GM19468 (cell line): Measurements from ENCODE around the gene IGF2R.
"Not testable (repeated sequence)": the region's sequence is repeated elsewhere in the genome, so short reads cannot be mapped to it uniquely, and the experiment has no call there.

ENCODE experiments used
- ATAC-seq: cut with Tn5 transposase; IDR thresholded peaks from one replicate; pipeline ENCODE4 v1.9.1; 2021; ENCODE audit warnings: mild to moderate bottlenecking, moderate library complexity, moderate number of reproducible peaks; ENCODE audit not compliant: unreplicated experiment; ENCODE audit errors: extremely low read depth

Gene IGF2R, protein sequence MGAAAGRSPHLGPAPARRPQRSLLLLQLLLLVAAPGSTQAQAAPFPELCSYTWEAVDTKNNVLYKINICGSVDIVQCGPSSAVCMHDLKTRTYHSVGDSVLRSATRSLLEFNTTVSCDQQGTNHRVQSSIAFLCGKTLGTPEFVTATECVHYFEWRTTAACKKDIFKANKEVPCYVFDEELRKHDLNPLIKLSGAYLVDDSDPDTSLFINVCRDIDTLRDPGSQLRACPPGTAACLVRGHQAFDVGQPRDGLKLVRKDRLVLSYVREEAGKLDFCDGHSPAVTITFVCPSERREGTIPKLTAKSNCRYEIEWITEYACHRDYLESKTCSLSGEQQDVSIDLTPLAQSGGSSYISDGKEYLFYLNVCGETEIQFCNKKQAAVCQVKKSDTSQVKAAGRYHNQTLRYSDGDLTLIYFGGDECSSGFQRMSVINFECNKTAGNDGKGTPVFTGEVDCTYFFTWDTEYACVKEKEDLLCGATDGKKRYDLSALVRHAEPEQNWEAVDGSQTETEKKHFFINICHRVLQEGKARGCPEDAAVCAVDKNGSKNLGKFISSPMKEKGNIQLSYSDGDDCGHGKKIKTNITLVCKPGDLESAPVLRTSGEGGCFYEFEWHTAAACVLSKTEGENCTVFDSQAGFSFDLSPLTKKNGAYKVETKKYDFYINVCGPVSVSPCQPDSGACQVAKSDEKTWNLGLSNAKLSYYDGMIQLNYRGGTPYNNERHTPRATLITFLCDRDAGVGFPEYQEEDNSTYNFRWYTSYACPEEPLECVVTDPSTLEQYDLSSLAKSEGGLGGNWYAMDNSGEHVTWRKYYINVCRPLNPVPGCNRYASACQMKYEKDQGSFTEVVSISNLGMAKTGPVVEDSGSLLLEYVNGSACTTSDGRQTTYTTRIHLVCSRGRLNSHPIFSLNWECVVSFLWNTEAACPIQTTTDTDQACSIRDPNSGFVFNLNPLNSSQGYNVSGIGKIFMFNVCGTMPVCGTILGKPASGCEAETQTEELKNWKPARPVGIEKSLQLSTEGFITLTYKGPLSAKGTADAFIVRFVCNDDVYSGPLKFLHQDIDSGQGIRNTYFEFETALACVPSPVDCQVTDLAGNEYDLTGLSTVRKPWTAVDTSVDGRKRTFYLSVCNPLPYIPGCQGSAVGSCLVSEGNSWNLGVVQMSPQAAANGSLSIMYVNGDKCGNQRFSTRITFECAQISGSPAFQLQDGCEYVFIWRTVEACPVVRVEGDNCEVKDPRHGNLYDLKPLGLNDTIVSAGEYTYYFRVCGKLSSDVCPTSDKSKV (N-terminal part only)

DNA sequence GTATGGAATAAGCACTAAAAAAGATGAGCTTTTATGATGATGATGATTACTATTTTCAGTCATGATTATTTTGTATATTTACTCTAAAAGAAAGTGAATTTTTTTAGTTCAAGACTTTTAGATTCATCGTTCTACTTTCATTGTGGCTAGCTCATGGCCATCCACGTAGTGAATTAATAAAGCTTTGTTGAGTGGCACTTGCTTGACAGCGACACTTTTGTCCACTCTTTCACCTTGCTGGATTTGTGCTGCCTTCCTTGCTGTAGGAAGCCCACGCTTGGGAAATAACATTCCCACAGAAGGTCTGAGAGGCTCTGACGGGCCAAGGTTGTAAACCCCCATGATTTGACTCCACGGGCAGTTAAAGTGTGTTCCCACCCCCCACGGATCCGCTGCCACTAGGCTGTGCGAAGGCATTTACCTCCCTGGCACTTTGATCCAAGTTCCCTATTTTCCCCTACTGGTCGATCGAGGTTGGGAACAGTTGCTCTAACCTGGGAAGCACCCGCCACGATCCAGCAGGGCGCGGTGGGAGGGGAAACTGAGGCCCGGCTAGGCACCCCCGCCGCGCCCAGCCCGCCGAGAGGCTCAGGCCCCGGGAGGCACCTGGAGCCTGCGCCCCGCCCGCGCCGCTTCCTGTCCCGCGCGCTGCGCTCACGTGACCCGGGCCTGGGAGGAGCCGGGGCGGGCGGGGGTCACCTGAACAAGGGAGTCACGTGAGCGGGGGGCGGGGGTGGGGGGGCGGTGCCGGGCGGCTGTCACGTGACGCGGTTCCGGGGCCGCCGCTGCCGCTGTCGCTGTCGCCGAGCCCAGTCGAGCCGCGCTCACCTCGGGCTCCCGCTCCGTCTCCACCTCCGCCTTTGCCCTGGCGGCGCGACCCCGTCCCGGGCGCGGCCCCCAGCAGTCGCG lies at the start of gene IGF2R:
Gene IGF2R (plus strand): TSS at position 788 of the 909 bp plus-strand sequence. CDS start 165 bp downstream, outside the sequence.
- ATAC-seq = peak; percentile 48

DNA sequence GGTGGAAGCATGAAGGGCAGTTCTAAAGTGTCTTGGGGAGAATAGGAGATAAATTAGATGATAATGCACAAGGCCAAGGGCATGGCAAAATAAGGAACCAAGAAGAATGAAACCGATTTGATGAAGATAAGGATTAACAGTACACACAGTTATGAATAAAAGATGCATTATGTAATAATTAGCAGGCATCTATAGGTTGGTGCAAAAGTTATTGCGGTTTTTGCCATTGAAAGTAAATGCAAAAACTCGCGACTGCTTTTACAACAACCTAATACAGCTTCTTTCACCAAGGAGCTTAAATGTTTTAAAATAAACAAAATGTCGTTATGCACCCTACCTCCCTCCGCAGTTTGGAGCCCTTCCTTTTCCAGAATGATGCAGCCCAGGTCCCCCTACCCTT lies 49.1 kb upstream of the IGF2R start:
- ATAC-seq = no peak

DNA sequence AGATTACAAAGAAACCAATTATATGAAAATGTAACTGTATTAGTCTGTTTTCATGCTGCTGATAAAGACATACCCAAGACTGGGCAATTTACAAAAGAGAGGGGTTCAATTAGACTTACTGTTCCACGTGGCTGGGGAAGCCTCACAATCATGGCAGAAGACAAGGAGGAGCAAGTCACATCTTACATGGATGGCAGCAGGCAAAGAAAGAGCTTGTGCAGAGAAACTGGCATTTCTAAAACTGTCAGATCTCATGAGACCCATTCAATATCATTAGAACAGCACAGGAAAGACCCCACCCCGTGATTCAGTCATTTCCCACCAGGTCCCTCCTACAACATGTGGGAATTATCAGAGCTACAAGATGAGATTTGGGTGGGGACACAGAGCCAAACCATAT lies 44.7 kb upstream of the IGF2R start:
- not testable (repeated sequence) for ATAC-seq

DNA sequence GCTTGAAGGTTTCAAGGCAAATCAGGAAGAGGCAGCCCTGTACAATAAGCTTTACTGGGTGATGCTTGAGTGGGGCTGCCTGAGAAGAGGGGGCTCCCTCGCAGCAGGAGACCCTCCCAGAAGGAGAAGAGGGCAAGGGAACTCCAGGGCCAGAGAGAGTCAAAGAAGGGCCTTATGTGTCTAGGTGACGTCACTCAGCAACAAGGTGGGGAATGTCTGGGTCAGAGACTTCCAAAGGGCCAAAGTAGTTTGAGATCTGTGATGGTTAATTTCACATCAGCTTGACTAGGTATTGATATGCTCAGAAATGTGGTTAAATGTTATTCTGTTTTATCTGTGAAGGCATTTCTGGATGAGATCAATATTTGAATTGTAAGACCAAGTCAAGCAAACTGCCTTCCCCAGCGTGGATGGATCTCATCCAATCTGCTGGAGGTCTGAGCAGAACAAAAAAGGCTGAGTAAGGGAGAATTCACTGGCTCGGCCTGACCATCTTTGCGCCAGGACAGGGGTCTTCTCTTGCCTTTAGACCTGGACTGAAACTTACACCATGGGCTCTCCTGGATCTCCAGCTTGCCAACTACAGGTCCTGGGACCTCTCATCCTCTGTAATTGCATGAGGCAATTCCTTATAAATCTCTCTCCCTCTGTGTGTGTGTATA lies 42.2 kb upstream of the IGF2R start:
- no peak for ATAC-seq

DNA sequence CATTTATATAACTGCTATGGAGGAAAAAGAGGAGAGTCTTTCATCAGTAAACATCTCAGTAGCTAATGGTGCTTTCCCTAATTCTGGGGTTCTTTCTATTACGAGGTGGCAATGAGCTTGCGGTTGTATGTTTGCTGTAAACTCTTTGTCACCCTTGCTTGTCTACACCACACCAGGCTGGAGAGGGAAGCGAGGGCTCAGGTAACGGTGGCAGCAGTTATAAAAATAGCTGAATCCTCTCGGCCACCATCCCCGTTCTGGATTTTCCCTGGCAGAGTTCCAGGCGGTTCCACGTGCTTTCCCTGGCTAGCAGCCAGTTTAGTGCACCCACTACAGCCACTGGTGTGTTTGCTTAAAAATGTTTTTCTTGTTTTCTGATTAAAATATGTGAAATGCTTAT lies 39.1 kb upstream of the IGF2R start:
- no peak for ATAC-seq

DNA sequence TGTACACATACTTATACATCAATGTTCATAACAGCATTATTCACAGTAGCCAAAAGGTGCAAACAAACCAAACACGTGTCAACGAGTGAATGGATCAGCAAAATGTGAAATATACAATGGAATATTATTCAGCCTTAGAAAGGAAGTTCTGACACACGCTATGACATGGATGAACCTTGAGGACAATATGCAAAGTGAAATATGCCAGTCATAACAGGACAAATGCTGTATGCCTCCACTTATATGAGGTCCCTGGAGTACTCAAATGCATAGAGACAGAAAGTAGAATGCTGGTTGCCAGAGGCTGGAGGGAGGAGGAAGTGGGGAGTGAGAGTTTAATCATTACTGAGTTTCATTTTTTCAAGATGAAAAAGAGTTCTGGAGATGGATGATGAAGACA lies 37.8 kb upstream of the IGF2R start:
- peak; percentile 90 for ATAC-seq

DNA sequence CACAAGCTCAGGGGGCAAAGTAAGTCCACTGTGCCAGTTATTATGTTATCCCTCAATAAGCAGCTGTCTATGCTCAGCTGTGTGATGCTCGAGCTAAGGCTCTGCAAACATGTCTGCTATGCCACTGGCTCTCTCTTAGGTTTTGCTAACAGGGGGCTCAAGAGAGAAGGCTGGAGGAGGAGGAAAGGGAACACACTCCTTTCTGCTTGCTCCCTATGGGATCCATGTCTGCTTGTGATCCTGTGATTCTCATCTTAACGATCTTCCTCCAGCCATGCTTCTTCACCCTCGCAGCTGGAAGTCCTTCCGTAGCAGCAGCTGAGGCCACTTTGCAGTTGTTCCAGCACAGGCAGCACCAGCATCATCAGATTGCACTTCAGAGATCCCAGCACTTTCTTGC lies 37.0 kb upstream of the IGF2R start:
- no peak for ATAC-seq

DNA sequence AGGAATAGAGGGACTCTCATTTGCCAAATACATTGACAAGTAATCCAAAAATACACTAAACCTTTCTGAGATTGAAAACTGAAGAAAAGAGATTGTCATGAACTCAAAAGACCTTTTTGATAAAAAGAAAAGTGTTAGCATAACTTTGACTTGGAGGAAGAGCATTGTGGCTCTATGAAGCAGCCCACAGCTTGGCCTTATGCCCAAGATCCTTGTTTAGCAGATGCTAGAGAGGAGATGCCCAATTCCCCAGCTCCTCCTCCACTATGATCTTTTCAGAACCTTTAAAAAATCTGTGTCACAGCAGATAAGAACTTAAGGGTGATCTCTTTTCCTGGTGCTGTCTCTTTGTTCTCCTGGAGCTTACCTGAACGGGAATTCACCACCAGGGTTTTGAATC lies 35.8 kb upstream of the IGF2R start:
- no peak for ATAC-seq

DNA sequence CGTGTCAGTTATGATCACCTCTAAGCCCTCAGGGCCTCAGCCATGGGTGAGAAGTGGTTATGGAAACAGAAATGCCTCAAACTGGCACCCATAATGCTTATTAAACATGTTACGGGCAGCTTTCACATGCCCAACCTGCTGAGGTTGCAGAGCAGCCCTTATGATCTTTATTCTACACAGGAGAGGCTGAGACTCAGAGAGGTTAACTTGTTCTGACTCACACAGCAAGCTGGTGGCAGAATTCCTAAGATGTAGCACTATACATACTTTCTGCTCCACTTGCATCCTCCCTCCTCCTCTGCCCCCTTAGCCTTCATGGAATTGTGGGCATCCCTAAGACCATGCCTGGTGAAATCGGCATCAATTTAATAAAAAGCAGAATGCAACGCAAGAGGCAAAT lies 34.7 kb upstream of the IGF2R start:
- ATAC-seq = no peak

DNA sequence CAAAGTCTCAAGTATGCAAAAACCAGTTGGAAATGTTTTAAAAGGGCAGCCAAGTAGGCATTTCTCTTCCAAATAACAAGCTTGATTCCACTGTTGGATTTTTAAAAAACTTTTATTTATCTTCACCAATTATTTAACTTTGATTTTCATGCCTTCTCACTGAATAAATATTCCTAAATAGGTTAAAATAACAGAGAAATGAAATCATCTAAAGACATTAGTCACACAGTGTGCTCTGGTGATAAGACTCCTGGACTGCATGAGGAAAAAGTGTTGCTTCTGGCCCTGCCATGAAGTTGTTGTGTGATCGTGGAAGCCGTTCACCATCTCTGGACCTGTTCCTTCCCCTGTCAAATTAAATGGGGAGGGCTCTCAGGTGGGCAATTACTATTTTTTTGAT lies 33.8 kb upstream of the IGF2R start:
- no peak for ATAC-seq

DNA sequence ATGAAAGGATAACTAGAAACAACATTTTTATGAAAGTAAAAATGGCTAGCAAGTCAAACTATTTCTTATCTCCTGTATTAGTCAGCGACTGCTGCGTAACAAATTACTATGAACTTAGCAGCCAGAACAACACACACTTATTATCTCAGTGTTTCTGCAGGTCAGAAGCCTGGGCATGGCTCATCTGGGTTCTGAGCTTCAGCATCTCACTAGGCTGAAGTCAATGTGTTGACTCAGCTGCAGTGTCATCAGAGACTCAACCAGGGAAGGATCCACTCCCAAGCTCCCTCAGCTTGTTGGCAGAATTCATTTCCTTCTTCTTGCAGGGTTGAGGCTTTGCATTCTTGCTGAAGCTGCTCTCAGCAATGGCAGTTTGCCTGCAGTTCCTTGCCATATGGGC lies 33.2 kb upstream of the IGF2R start:
- ATAC-seq = no peak

DNA sequence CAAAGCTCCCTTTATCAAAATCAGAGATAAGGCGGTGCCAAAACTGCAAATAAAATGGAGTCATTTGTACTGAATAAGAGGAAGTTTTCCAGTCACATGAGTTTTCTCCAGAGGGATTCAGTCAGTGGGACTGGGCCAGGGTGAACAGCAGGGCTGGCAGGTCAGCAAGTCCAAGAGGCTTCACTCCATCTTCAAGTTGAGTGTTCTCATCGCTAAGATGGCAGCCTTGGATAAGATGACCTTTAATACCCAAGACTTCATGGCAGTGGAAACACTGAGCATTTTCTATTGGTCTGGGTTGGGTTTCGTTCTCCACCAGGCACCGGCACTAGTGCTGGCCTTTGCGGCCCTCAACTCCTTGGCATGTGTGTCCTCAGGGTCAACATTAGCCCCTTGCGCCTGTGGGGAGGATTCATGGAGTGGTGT lies 29.3 kb upstream of the IGF2R start:
- no peak for ATAC-seq

DNA sequence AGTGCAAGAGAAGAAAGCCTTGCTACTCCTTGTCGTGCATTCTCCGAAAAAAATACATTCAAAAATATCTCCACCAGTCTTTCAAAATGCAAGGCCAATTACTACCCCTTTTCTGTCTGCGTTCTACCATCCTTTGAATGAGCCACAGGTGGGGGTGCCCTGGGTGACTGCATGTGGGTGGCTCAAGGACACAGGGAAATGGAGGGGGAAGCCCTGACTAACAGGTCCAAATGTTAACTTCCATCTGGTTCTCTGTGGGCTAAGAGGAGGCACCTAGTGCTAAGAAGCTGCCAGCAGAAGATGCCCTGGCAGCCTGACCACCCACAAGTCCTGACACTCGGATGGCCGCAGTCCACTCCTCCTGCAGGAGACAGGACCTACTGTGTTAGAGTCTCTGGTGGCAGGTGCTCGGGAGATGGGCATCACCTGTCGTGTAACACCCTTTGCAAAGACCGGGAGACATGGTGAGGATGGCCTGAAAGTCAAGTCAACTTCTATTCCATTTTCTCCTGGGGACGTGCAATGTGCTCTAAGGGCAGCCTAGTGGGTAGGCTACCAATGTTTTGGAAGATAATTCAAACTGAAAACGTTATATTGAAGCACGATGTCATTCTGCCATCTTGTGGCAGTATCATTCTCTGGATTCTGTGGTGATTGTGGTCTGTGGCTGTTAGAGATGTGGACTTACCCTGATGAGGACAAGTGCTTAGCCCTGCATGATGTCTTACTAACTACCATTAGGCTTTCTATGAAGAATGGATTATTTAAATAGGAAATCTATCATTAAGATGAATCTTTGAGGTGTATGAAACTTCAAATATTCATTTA lies 27.4 kb upstream of the IGF2R start:
- peak; percentile 74 for ATAC-seq

DNA sequence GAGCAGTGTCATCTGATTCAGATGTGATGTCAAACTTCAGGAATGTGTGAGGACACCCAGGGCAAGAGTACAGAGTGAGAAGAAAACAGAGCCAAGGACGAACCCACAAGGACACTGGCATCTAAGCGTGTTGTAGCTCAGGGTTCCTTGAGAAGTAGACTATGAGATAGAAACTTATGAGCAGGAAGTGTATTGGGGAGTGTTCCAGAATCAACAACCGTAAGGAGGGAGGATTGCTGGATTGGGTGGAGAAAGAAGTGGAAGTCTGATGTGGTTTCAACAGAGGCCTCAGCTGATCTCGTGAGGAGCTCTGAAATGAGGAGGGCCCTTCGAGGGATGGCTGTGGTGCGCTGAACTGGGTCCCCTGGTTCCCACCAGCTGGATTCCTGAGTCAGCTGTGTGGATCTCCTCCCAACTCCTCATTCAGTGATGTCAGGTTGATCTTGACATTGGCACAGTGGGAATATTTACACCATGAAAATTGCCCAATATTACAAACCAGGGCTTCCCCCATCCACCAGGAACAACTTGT lies 25.7 kb upstream of the IGF2R start:
- no peak for ATAC-seq

DNA sequence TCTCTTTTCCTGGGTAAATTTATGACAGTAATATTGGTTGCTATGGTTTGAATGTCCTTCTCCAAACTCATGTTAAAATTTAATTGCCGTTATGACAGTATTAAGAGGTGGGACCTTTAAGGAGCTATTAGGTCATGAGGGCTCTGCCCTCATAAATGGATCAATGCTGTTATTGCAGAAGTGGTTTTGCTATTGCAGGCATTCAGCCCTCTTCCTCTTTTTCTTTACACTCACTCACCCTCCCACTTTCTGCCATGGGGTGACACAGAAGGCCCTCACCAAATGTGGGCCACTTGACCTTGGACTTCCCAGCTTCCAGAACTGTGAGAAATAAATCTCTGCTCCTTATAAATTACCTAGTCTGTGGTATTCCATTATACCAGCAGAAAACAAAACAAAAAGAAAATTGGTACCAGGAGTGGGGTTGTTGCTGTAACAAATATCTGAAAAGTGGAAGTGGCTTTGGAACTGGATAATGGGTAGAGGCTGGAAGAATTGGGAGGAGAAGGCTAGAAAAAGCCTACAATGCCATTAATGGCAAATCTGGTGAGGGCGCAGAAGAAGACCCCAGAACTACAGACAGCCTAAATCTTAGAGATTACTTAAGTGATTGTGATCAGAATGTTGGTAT lies 24.8 kb upstream of the IGF2R start:
- no peak for ATAC-seq

DNA sequence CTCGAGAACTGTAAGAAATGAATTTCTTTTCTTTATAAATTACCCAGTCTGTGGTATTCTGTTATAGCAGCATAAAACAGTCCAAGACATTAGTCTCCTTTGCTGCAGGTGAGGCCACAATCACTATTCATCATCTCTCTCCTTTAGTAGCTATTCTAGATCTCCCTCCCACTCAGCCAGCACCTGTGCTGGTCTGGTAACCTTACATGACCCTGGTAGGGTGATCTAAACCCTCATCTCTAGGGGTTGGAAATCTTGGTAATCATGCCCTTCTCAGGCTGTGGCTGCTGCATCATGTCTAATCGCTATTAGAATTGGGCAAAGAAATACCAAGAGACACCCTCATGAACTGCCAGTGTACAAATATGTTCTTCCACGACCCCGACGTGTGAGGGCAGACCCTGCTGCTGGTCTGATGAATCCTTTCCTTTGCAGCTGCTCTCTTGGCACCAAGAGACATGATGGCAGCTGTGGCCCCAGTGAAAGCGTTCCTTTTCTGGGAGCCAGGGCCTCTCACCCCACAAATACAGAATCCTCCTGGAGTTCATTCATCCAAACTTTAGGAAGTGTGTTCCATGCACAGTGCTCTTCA lies 23.0 kb upstream of the IGF2R start:
- ATAC-seq = no peak

DNA sequence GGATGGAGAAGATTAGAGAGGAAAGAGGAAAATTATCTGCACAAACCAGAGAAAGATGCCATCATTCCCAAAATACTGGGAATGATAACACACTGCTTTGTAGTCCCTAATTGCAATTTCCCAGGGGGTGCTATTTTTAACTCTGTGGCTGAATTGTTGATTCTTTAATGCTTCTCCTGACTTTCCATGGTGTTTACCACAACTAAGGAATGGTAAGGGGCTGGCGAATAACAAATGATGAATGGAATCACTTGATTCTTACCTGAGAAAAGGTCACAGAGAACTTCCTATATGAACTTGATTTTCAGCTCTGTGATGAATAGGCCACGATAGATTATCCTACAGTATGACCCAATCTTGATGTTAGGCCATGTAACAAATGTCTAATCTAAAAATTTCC lies 22.0 kb upstream of the IGF2R start:
- no peak for ATAC-seq
